H9 (cell line): ENCODE measurements around the gene C19orf25. TPM values are rescaled to one million over a fixed set of nuclear protein-coding genes. Genes with fewer than 3 reads are reported as not detected.

Experiments
- DNase-seq: peaks from one replicate; pipeline ENCODE4 v3.0.0-alpha.2; 2017
- H2AFZ ChIP-seq: one replicate; pipeline ENCODE4 v1.6.1; 2013; ENCODE audit warnings: mild to moderate bottlenecking, low read length, control low read depth, moderate library complexity
- H2AK5ac ChIP-seq: 2 replicates; pipeline ENCODE4 v1.6.1; 2013; ENCODE audit warnings: low read length, control low read depth, mixed read lengths; ENCODE audit not compliant: insufficient read length
- H2BK120ac ChIP-seq: one replicate; pipeline ENCODE4 v1.6.1; 2013; ENCODE audit warnings: low read depth, mild to moderate bottlenecking, low read length, control low read depth, inconsistent platforms; ENCODE audit not compliant: poor library complexity, severe bottlenecking
- H2BK12ac ChIP-seq: 2 replicates; pipeline ENCODE4 v1.6.1; 2013; ENCODE audit warnings: low read length, control low read depth, mixed read lengths, low read depth; ENCODE audit not compliant: insufficient read length
- H2BK15ac ChIP-seq: 2 replicates; pipeline ENCODE4 v1.6.1; 2013; ENCODE audit warnings: low read depth, low read length, control low read depth
- H2BK20ac ChIP-seq: one replicate; pipeline ENCODE4 v1.6.1; 2013; ENCODE audit warnings: low read depth, mild to moderate bottlenecking, low read length, control low read depth, inconsistent platforms; ENCODE audit not compliant: poor library complexity, severe bottlenecking
- H2BK5ac ChIP-seq: 2 replicates; pipeline ENCODE4 v1.6.1; 2013; ENCODE audit warnings: low read length, control low read depth, mixed read lengths; ENCODE audit not compliant: insufficient read length
- H3K14ac ChIP-seq: 2 replicates; pipeline ENCODE4 v1.6.1; 2013; ENCODE audit warnings: low read length, control low read depth; ENCODE audit not compliant: insufficient read depth
- H3K18ac ChIP-seq: 2 replicates; pipeline ENCODE4 v1.6.1; 2013; ENCODE audit warnings: low read depth, mild to moderate bottlenecking, mixed read lengths, low read length, control low read depth; ENCODE audit not compliant: insufficient read length
- H3K23ac ChIP-seq: 2 replicates; pipeline ENCODE4 v1.6.1; 2013; ENCODE audit warnings: low read length, control low read depth, mixed read lengths, low read depth; ENCODE audit not compliant: insufficient read length
- H3K23me2 ChIP-seq: 2 replicates; pipeline ENCODE4 v1.6.1; 2013; ENCODE audit warnings: low read depth, mild to moderate bottlenecking, mixed read lengths, low read length, control low read depth; ENCODE audit not compliant: insufficient read length, poor library complexity, severe bottlenecking
- H3K27ac ChIP-seq: 2 replicates; pipeline ENCODE4 v1.5.1; 2013; ENCODE audit warnings: low read length, control low read depth, mixed read lengths, low read depth; ENCODE audit not compliant: insufficient read length
- H3K27me3 ChIP-seq: 2 replicates; pipeline ENCODE4 v1.6.1; 2013; ENCODE audit warnings: low read length, control low read depth, inconsistent platforms; ENCODE audit not compliant: insufficient read depth
- H3K4ac ChIP-seq: 2 replicates; pipeline ENCODE4 v1.6.1; 2013; ENCODE audit warnings: low read depth, mild to moderate bottlenecking, control low read depth, inconsistent platforms, low read length, moderate library complexity
- H3K4me1 ChIP-seq: 2 replicates; pipeline ENCODE4 v1.6.1; 2013; ENCODE audit warnings: low read length, control low read depth, inconsistent platforms; ENCODE audit not compliant: insufficient read depth
- H3K4me2 ChIP-seq: 2 replicates; pipeline ENCODE4 v1.6.1; 2013; ENCODE audit warnings: low read length, control low read depth, mixed read lengths; ENCODE audit not compliant: insufficient read length, insufficient read depth
- H3K56ac ChIP-seq: 2 replicates; pipeline ENCODE4 v1.6.1; 2013; ENCODE audit warnings: low read depth, mild to moderate bottlenecking, mixed read lengths, low read length, control low read depth; ENCODE audit not compliant: insufficient read length
- H3K79me1 ChIP-seq: 2 replicates; pipeline ENCODE4 v1.6.1; 2013; ENCODE audit warnings: low read depth, mild to moderate bottlenecking, moderate library complexity, low read length, control low read depth, inconsistent platforms; ENCODE audit not compliant: insufficient read depth, poor library complexity, severe bottlenecking
- H3K79me2 ChIP-seq: 2 replicates; pipeline ENCODE4 v1.6.1; 2013; ENCODE audit warnings: low read length, control low read depth, inconsistent platforms; ENCODE audit not compliant: insufficient read depth
- H3K9ac ChIP-seq: 2 replicates; pipeline ENCODE4 v1.6.1; 2013; ENCODE audit warnings: low read length, control low read depth, mixed read lengths; ENCODE audit not compliant: insufficient read length; ENCODE audit errors: extremely low read depth
- H3K9me3 ChIP-seq: one replicate; pipeline ENCODE4 v1.6.1; 2013; ENCODE audit warnings: low read depth, low read length, inconsistent platforms; ENCODE audit not compliant: control insufficient read depth
- H3T11ph ChIP-seq: one replicate; pipeline ENCODE4 v1.6.1; 2013; ENCODE audit warnings: mild to moderate bottlenecking, low read length, control low read depth, inconsistent platforms
- H4K20me1 ChIP-seq: one replicate; pipeline ENCODE4 v1.6.1; 2013; ENCODE audit not compliant: control insufficient read depth, insufficient read length, insufficient read depth
- H4K5ac ChIP-seq: 2 replicates; pipeline ENCODE4 v1.6.1; 2013; ENCODE audit warnings: low read depth, mild to moderate bottlenecking, mixed read lengths, low read length, control low read depth; ENCODE audit not compliant: insufficient read length
- H4K8ac ChIP-seq: replicated peaks from 2 replicates; pipeline ENCODE4 v1.6.1; 2013; ENCODE audit warnings: low read length, control low read depth, mixed read lengths, low read depth; ENCODE audit not compliant: insufficient read length
- H4K91ac ChIP-seq: 2 replicates; pipeline ENCODE4 v1.6.1; 2013; ENCODE audit warnings: low read depth, mild to moderate bottlenecking, moderate library complexity, mixed read lengths, low read length, control low read depth; ENCODE audit not compliant: insufficient read length
- H3K27ac Mint-ChIP-seq, 3 experiments: 2 replicates in 2 of 3; 3 replicates in 1 of 3; pipeline ENCODE4 v1.8.0; 2020 to 2021; ENCODE audit warnings: mixed read lengths in 3 of 3, mild to moderate bottlenecking in 1 of 3, moderate library complexity in 1 of 3
- H3K27me3 Mint-ChIP-seq: 2 replicates; pipeline ENCODE4 v1.8.0; 2021; ENCODE audit warnings: low read depth, mild to moderate bottlenecking, moderate library complexity, mixed read lengths
- H3K36me3 Mint-ChIP-seq, 3 experiments: 2 replicates in 2 of 3; 3 replicates in 1 of 3; pipeline ENCODE4 v1.8.0; 2020 to 2021; ENCODE audit warnings: low read depth in 3 of 3, mixed read lengths in 3 of 3; ENCODE audit not compliant: insufficient read depth in 1 of 3
- H3K4me1 Mint-ChIP-seq, 2 experiments: 2 replicates each; pipeline ENCODE4 v1.8.0; 2020; ENCODE audit warnings: mixed read lengths in 2 of 2
- H3K4me3 Mint-ChIP-seq, 2 experiments: 2 replicates in 1 of 2; 3 replicates in 1 of 2; pipeline ENCODE4 v1.8.0; 2020 to 2021; ENCODE audit warnings: mild to moderate bottlenecking in 2 of 2, mixed read lengths in 2 of 2, moderate library complexity in 1 of 2
- H3K9me3 Mint-ChIP-seq, 2 experiments: 2 replicates in 1 of 2; 3 replicates in 1 of 2; pipeline ENCODE4 v1.8.0; 2020; ENCODE audit warnings: mild to moderate bottlenecking in 2 of 2, mixed read lengths in 2 of 2, moderate library complexity in 1 of 2
- WGBS: extraction: QIAGEN DNeasy Blood & Tissue Kit; methylation state at CpG from one replicate; pipeline ENCODE4 v1.1.7; 2013; ENCODE audit warnings: missing lambda C conversion rate, low lambda C conversion rate, mixed read lengths; ENCODE audit not compliant: insufficient read length; ENCODE audit errors: extremely low coverage; 5-methylcytosine and 5-hydroxymethylcytosine counted together
- total RNA-seq: library from RNA; stranded (reverse); gene quantifications from 2 replicates; pipeline ENCODE4 v1.2.1, GENCODE V29; 2021
- TF ChIP-seq, protein P1 (sequence below): fragments of 200-600 bp; sonication (generic); conservative IDR thresholded peaks from 3 replicates; pipeline ENCODE4 v1.8.0; 2021; ENCODE audit warnings: antibody characterized with exemption, mild to moderate bottlenecking

Gene C19orf25
- total RNA-seq, 1 experiment from 2014 or later: 36.8 TPM

- H3K79me2 ChIP-seq: no peaks in the 10 kb centered on the region
- H3K23me2 ChIP-seq: peaks cover 2% of the 10 kb centered on the region
- H3K4me1 ChIP-seq: no peaks in the 10 kb centered on the region
- H3T11ph ChIP-seq: no peak overlapping the region
- Mint-ChIP-seq H3K9me3 (peaks cover 0 to 6% of the 10 kb centered on the region in 2 experiments; a peak in 3 of 5 replicates), H3K27ac (no peak overlapping the region; a peak in 1 of 7 replicates), H3K27me3 (peaks cover 87% of the 10 kb centered on the region), H3K36me3 (no peaks in the 10 kb centered on the region), H3K4me3 (peak overlapping the region in 1 of 2 experiments; percentile 32; a peak in 1 of 5 replicates), H3K4me1 (peaks cover 6 to 7% of the 10 kb centered on the region in 2 experiments; a peak in 3 of 4 replicates)
- H4K5ac ChIP-seq: no peak overlapping the region
- H4K91ac ChIP-seq: no peak overlapping the region
- no peak overlapping the region for H2BK12ac ChIP-seq
- peaks cover 3% of the 10 kb centered on the region for H4K20me1 ChIP-seq
- no peak overlapping the region for H3K14ac ChIP-seq
- H3K9ac ChIP-seq: no peak overlapping the region
- DNase-seq: no peak
- H3K18ac ChIP-seq: no peak overlapping the region
- no peak overlapping the region for H3K27ac ChIP-seq
- no peak overlapping the region for H3K4me2 ChIP-seq
- TF ChIP-seq, protein P1, sequence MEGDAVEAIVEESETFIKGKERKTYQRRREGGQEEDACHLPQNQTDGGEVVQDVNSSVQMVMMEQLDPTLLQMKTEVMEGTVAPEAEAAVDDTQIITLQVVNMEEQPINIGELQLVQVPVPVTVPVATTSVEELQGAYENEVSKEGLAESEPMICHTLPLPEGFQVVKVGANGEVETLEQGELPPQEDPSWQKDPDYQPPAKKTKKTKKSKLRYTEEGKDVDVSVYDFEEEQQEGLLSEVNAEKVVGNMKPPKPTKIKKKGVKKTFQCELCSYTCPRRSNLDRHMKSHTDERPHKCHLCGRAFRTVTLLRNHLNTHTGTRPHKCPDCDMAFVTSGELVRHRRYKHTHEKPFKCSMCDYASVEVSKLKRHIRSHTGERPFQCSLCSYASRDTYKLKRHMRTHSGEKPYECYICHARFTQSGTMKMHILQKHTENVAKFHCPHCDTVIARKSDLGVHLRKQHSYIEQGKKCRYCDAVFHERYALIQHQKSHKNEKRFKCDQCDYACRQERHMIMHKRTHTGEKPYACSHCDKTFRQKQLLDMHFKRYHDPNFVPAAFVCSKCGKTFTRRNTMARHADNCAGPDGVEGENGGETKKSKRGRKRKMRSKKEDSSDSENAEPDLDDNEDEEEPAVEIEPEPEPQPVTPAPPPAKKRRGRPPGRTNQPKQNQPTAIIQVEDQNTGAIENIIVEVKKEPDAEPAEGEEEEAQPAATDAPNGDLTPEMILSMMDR: no peak
- no peak overlapping the region for H3K4ac ChIP-seq
- H3K23ac ChIP-seq: no peak overlapping the region
- peaks cover 16% of the 10 kb centered on the region; the same call in 1 of the 2 replicates for H3K27me3 ChIP-seq
- no peak overlapping the region for H3K56ac ChIP-seq
- H4K8ac ChIP-seq: no peak overlapping the region
- no CpG with 5 or more reads among the region's 18 CpGs for WGBS
- H2AK5ac ChIP-seq: no peak overlapping the region
- no peak overlapping the region for H2AFZ ChIP-seq
- no peaks in the 10 kb centered on the region for H3K9me3 ChIP-seq
- no peak overlapping the region for H2BK15ac ChIP-seq
- no peak overlapping the region for H2BK5ac ChIP-seq
- no peak overlapping the region for H2BK120ac ChIP-seq
- no peaks in the 10 kb centered on the region for H3K79me1 ChIP-seq
- H2BK20ac ChIP-seq: no peak overlapping the region
Measured at GRCh38 chr19:1522838-1523237, 43.8 kb upstream of the C19orf25 start.
